Uterus (tissue), 4 donors: Measurements from ENCODE around the gene KCTD18. TPM values are rescaled to one million over a fixed set of nuclear protein-coding genes. Genes with fewer than 3 reads are reported as not detected.

Experiments used
- DNase-seq, 2 donors: peaks; one replicate each; pipeline ENCODE4 v3.0.0-alpha.2; 2019 to 2020
- H3K27ac ChIP-seq, 2 donors: fragments of 200-600 bp; sonication (generic); 1 replicate in 1 of 2; 2 replicates in 1 of 2; pipeline ENCODE4 v1.5.1; 2016 to 2018
- H3K27me3 ChIP-seq, 2 donors: fragments of 200-600 bp; sonication (generic); one replicate each; pipeline ENCODE4 v1.5.1; 2018 to 2019; ENCODE audit warnings: control low read depth in 1 of 2
- H3K36me3 ChIP-seq, 2 donors: fragments of 200-600 bp; sonication (generic); one replicate each; pipeline ENCODE4 v1.5.1; 2019; ENCODE audit warnings: control low read depth in 1 of 2
- H3K4me1 ChIP-seq, 2 donors: fragments of 200-600 bp; sonication (generic); one replicate each; pipeline ENCODE4 v1.5.1; 2018 to 2019; ENCODE audit warnings: control low read depth in 1 of 2
- H3K4me3 ChIP-seq, 2 donors: fragments of 200-600 bp; sonication (generic); 1 replicate in 1 of 2; 2 replicates in 1 of 2; pipeline ENCODE4 v1.5.1; 2018 to 2019; ENCODE audit warnings: mild to moderate bottlenecking in 1 of 2
- H3K9me3 ChIP-seq, 2 donors: fragments of 200-600 bp; sonication (generic); one replicate each; pipeline ENCODE4 v1.5.1; 2019; ENCODE audit warnings: control low read depth in 1 of 2
- CTCF ChIP-seq, 4 experiments: fragments of 200-600 bp in 2 of 4; fragments of 450-650 bp in 2 of 4; sonication (generic) in 2 of 4; IDR thresholded peaks; one replicate each; pipeline ENCODE4 v1.5.1; 2016 to 2019; ENCODE audit warnings: antibody characterized with exemption in 4 of 4, mild to moderate bottlenecking in 2 of 4, moderate library complexity in 1 of 4
- POLR2A ChIP-seq, 2 donors: fragments of 450-650 bp; IDR thresholded peaks; one replicate each; pipeline ENCODE4 v1.6.1; 2016; ENCODE audit warnings: antibody characterized with exemption in 2 of 2, mild to moderate bottlenecking in 1 of 2, moderate library complexity in 1 of 2
- intact Hi-C: fragments of 100-400 bp; cut with DNase I; formaldehyde crosslinking; loops from one replicate; pipeline ENCODE4 v1.15.1; 2023; ENCODE audit warnings: low total_unique reads
- total RNA-seq, 4 donors: library from RNA; depleted of rRNA in 3 of 4; stranded (reverse); fragments of >200 nt in 3 of 4; gene quantifications; one replicate each; pipeline versions ENCODE4 v1.1.0 to v1.2.4, GENCODE V29; 2014 to 2023
- donor health status: DM: yes; HTN: yes; CAD: no.

The KCTD18 gene
- total RNA-seq, 4 donors from 2014 or later: 10.5 to 77.4 (median 16.9) TPM

GRCh38 chr2:200448455-200448854 lies 61.4 kb downstream of the KCTD18 start:
- Histone ChIP-seq H3K27me3 (no peaks in the 10 kb centered on the region), H3K27ac (no peak overlapping the region), H3K4me3 (no peak overlapping the region), H3K9me3 (no peaks in the 10 kb centered on the region), H3K4me1 (no peaks in the 10 kb centered on the region), H3K36me3 (no peaks in the 10 kb centered on the region)
- intact Hi-C loops: no loop called here
- no peak for DNase-seq
- TF ChIP-seq POLR2A (IDR thresholded peaks at IDR 0.05): no peak
- TF ChIP-seq CTCF (IDR thresholded peaks at IDR 0.05): no peak

- Histone ChIP-seq H3K4me3 (no peak overlapping the region), H3K9me3 (no peaks in the 10 kb centered on the region), H3K27ac (no peak overlapping the region), H3K4me1 (no peaks in the 10 kb centered on the region), H3K36me3 (no peaks in the 10 kb centered on the region), H3K27me3 (no peaks in the 10 kb centered on the region)
- intact Hi-C loops: no loop called here
- no peak for TF ChIP-seq CTCF (IDR thresholded peaks at IDR 0.05)
- TF ChIP-seq POLR2A (IDR thresholded peaks at IDR 0.05): no peak
- no peak for DNase-seq
Observed at GRCh38 chr2:200447139-200447855, 62.6 kb downstream of the KCTD18 start.

- Histone ChIP-seq H3K27ac (no peak overlapping the region), H3K4me3 (no peak overlapping the region), H3K36me3 (no peaks in the 10 kb centered on the region), H3K4me1 (no peaks in the 10 kb centered on the region), H3K27me3 (no peaks in the 10 kb centered on the region), H3K9me3 (no peaks in the 10 kb centered on the region)
- intact Hi-C loops: no loop called here
- DNase-seq: no peak
- no peak for TF ChIP-seq CTCF (IDR thresholded peaks at IDR 0.05)
- no peak for TF ChIP-seq POLR2A (IDR thresholded peaks at IDR 0.05)
Observed at GRCh38 chr2:200446612-200447011, 63.3 kb downstream of the KCTD18 start.

GRCh38 chr2:200445284-200445683 lies 64.6 kb downstream of the KCTD18 start:
- Histone ChIP-seq H3K4me1 (no peaks in the 10 kb centered on the region), H3K36me3 (no peaks in the 10 kb centered on the region), H3K27ac (no peak overlapping the region), H3K27me3 (no peaks in the 10 kb centered on the region), H3K9me3 (no peaks in the 10 kb centered on the region), H3K4me3 (no peak overlapping the region)
- no peak for TF ChIP-seq CTCF (IDR thresholded peaks at IDR 0.05)
- TF ChIP-seq POLR2A (IDR thresholded peaks at IDR 0.05): no peak
- intact Hi-C loops: no loop called here
- DNase-seq: no peak

GRCh38 chr2:200444530-200444929 lies 65.3 kb downstream of the KCTD18 start:
- Histone ChIP-seq H3K27ac (no peak overlapping the region), H3K36me3 (no peaks in the 10 kb centered on the region), H3K9me3 (no peaks in the 10 kb centered on the region), H3K27me3 (no peaks in the 10 kb centered on the region), H3K4me1 (no peaks in the 10 kb centered on the region), H3K4me3 (no peak overlapping the region)
- intact Hi-C loops: no loop called here
- TF ChIP-seq POLR2A (IDR thresholded peaks at IDR 0.05): no peak
- TF ChIP-seq CTCF (IDR thresholded peaks at IDR 0.05): no peak
- DNase-seq: no peak
